G401 (cell line): ENCODE data around the gene SMLR1. TPM values are rescaled to one million over a fixed set of nuclear protein-coding genes. Genes with fewer than 3 reads are reported as not detected.
A peak's percentile ranks its signal among the peaks of the same experiment; 100 is the strongest.
"Not testable (repeated sequence)": the region's sequence is repeated elsewhere in the genome, so short reads cannot be mapped to it uniquely, and the experiment has no call there.

Experiments used
- DNase-seq: peaks from one replicate; pipeline ENCODE4 v3.0.0-alpha.2; 2015; ENCODE audit warnings: low spot score
- in situ Hi-C: cut with HindIII; loops from 2 replicates; pipeline ENCODE4 v1.10.0; 2016; ENCODE audit warnings: low sequenced_read_pairs, mixed read lengths
- total RNA-seq: library from RNA; depleted of rRNA; stranded (reverse); fragments of >200 nt; shearing (Covaris generic); gene quantifications from 2 replicates; pipeline ENCODE4 v1.2.3, GENCODE V29; 2014; rRNA removed

Gene SMLR1
- total RNA-seq = not detected in 2 replicates

DNA sequence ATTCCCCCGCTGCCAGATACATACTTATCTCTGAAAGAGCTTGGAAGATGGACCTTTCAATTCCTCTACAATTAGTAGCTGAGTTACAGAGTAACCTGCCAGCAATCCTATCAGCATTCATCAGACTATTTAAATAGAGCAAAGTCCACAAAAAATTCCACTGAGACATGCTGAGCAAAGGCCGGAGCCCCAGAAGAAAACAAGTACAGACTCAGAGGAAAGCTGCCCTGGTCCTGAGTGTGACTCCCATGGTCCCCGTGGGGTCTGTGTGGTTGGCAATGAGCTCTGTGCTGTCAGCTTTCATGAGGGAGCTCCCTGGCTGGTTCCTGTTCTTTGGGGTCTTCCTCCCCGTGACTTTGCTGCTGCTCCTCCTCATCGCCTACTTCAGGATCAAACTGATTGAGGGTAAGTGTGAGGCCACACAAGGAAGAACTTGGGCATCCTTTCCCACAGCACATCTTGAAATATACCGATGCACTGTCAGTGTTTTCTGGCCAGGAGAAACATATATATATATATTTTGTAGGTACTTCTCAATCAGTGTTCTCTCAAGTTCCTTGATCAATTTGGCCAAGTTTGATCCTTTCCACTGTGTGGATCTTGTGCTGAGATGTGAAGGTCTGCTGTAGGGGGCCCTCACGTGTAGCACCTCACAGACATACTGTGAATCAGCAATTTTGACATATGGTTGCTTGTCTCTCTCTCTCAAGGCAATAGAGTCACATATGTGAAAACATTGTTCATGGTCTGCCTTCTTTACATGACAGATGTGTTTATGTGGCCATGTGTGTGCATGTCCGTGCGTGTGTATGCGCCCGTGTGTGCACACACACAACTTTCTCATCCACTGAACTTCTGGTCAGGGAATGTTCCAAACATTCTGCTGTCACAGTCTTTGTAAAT is at the start of gene SMLR1:
Gene SMLR1 (plus strand): TSS at position 160 of the 903 bp plus-strand sequence. CDS start 8 bp downstream, at position 168.
- in situ Hi-C loops = no loop called here
- DNase-seq = no peak

DNA sequence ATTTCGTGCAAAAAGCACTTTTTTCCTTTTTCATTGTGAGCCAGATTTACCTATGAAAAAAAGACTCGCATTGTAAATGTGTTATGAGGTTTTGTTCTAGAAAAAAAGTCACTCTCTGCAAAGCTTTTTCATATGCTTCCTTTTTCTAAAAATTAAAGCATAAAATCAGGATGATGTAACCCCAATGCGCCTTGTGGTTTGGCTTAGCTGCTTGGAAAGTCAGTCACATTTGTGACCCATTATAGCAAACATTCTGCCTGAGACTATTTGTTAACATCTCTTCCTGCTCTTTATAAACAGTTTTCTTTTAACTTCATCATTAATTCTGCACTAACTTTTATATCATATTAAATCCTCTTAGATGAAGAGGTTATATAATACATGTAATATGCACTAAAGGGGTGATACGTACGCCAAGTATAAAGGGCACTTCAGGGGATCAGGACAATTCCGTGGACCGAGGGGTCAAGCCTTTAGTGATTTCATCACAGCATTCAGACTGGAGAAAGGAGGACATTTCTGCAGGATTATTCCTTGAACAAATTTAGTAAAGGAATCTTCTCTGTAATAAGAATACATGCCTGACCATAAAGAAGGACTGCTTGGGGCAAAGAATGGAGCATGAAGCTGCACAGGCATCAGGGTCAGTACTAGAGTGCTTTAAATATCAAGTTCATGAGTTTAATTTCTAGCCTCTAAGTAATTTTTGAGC is 48.1 kb upstream of the SMLR1 start:
- in situ Hi-C loops = no loop called here
- no peak for DNase-seq

- no peak for DNase-seq
- in situ Hi-C loops = no loop called here
These were observed 47.6 kb upstream of the SMLR1 start for GRCh38 chr6:130779658-130780033.

DNA sequence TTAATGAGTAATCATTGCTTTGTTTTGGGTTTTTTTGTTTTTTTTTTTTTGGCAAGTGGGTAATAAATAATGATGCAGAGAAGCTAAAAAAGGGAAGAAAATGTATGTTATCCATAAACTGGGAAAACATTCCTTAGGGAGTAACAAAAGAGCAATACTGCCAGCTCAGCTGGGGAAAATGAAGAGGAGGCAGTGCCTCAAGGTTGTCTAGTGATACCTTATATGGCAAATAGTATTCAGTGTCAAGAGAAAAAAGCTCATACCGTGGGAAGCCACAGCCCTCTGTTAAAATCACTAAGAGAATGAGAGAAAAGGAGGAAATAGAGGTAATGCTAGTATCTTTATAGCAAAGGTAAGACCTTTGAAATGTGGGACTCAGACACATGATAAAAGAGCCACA is 47.1 kb upstream of the SMLR1 start:
- no peak for DNase-seq
- in situ Hi-C loops = no loop called here

DNA sequence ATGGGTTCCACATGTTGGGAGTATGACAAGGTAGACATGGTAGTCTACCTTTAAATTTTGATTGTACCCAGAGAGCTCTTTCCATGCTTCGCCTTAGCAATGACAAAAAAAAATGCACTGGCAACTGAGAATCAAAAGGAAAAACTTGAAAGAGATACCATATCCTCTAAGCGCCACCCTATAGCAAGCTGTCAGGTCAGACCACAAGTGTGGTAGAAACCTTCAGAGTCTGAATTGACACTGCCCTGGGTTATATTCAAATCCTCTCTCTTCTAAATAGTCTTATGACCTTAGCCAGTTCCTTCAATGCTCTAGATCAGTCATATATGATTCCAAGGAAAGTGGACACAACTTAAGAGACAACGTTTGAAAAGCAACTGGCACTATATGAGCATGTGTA is 45.6 kb upstream of the SMLR1 start:
- in situ Hi-C loops = no loop called here
- DNase-seq = no peak

- no peak for DNase-seq
- in situ Hi-C loops = no loop called here
These were observed 43.6 kb upstream of the SMLR1 start for GRCh38 chr6:130783416-130784107.

DNA sequence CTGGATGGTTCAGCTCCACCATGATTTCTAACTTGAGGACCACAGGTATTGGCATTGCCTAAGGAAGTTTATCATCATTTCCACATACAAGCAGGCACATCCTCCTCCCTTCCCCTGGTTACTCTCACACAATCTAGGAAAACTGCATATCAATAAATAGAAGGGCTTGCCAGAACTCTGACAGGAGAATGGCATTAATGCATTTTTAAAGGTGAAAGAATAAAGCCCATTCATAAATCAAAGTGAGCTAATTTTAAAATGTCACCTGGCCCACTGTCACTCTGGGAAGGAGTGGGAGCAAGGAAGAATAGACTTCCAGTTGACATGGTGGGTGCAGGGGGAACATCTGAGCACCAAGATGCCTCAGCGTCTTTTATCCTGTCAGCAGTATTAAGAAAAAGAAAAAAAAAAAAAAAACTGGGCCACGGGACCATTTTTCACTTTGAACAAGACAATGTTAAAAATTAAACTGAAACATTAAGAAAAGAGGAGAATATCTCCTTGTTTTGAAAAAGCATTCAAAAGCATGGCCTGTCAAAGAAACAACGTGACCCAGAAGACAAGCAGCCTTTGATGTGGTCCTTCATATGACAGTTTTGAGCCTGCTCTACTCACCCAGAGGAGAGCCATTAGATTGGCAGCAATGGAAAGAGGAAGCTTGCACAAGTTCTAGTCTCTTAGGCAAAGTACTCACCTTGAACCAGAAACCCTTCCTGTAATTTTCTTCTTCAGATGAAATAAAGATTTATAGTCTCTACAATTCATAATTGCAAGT is 39.3 kb upstream of the SMLR1 start:
- DNase-seq = no peak

DNA sequence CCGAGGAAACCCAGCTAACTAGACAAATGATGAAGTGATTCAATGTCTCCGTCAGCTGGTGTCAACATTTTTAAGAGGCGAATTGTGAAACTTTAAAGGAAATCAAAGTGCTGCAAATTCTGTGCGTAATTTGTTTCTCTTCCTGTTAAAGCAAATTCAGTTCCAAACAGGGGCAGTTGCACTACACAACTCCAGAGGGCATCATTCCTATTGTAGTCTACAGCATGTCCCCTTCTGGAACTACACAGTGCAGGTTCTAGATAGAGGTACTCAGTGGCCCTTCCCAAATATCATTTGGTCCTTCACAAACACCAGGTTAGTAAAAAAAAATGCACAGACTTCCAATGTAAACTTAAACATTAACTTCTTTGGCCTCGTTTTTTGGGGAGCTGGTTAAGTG is 38.3 kb upstream of the SMLR1 start:
- DNase-seq = no peak
- in situ Hi-C loops = no loop called here

More for the DNA sequence above, 39.3 kb upstream of the SMLR1 start:
- in situ Hi-C loops = no loop called here

- DNase-seq = no peak
- in situ Hi-C loops = no loop called here
These were observed 33.1 kb upstream of the SMLR1 start for GRCh38 chr6:130794010-130794697.

DNA sequence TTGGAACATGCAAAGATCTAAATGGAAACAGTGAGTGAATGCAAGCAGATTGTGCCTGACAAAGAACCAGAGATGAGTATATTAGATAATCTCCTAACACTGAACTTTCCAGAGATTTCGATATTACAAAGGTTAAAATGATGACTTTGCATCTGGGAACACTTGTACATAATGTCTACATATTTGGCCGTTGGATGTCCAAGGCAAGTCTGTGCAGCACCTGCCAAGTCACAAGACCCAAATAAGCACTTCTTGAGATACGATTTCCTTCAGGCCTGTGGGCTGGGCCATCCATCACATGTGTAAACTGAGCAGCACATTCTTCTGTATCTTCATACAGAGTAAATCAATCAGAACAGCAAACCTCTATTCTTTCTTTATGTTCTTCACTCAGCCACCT is 32.5 kb upstream of the SMLR1 start:
- in situ Hi-C loops = no loop called here
- DNase-seq = no peak

DNA sequence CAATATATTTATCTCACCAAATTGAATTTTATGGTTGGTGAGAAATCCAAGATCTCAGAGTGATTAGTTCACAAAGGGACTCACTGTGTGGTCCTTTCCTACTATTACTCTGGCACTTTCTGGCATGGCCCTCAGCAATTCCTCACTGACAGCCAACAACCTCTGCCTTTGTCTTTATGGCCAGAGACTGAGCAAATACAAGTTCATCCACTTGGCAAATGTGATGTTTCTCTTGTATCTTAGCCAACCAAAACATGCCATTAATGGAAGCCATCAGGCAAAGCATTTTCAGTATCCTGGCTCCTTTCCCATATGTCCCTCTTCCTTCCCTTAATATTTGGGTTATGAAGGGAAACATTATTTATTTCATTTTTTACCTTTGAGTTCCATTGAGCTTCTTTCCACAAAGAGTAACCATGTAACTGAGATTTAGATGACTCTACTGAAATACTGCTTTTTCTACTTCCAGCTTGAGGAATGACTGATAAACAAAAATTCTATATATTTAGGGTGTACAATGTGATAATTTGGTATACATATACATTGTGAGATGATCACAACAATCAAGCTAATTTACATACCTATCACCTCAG is 30.8 kb upstream of the SMLR1 start:
- in situ Hi-C loops = no loop called here
- DNase-seq = no peak

GRCh38 chr6:130797061-130797460 is 30.1 kb upstream of the SMLR1 start:
- in situ Hi-C loops = no loop called here

DNA sequence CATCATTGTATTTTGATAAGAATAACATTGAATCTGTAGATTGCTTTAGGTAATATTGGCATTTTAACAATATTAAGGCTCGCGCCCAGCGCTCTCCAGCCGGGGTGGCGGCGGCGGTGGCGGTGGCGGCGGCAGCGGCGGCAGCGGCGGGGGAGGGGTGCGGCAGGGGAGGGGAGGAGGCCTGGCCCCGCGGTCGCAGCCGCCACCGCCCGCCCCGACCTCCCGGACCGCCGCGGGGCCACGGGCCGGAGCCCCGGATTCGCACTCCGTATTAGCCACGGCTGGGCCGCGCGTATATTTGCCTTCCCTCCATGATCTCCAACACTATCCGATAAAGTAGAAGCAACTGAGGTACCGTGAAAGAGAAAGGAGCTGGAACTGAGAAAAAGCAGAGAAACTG is 25.8 kb upstream of the SMLR1 start:
- DNase-seq, in situ Hi-C loops: not testable (repeated sequence)

More at GRCh38 chr6:130797061-130797460, 30.1 kb upstream of the SMLR1 start:
- no peak for DNase-seq

DNA sequence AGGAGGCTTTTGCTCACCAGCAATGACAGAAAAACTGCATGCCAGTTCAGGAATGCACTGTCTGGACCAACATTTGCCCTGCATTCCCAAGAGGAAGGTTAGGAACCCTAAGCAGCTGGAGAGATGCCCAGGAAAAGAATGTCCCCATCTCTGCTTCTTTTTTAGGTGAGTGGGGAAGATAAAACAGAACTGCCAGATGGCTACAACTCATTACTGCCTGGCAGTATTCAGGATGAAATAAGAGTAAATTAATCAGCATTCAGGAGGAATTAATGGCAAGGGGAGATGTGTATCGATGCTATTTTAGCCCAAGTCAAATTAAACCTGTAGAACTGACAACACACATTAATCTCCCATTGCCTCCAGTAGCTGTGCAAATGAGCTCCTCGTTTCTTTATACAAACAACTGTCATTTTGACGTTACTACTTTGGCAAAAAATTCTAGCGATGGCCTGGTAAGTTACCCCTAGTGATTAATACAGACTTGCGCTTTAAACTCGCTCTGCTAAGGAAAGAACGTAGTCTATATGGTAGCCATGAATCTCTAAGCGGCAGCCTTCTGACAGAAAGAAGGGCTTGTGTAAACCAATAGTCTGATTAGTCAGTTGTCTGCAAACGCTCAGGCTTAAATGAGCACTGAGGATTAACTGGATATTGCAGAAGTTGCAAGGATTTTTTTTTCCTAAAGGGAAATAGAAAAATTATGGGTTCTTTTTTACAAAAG is 16.7 kb upstream of the SMLR1 start:
- DNase-seq = peak; percentile 39

GRCh38 chr6:130811932-130812331 is 15.3 kb upstream of the SMLR1 start:
- in situ Hi-C loops = no loop called here
- DNase-seq = no peak

More for the DNA sequence above, 16.7 kb upstream of the SMLR1 start:
- in situ Hi-C loops = no loop called here

DNA sequence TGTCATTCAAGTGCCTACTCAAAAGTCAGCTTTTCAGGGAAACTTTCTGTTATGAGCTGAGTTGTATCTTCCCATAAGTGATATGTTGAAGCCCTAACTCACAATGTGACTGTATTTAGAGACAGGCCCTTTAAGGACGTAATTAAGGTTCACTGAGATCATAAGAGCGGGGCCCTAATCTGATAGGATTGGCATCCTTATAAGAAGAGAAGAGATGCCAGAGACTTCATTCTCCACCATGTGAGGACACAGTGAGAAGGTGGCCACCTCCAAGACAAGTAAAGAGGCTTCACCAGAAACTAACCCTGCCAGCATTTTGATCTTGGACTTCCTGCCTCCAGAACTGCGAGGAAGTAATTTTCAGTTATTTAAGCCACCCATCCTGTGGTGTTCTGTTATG is 12.7 kb upstream of the SMLR1 start:
- DNase-seq = no peak
- in situ Hi-C loops = no loop called here

- in situ Hi-C loops = no loop called here
- no peak for DNase-seq
These were observed 11.8 kb upstream of the SMLR1 start for GRCh38 chr6:130815200-130816071.
